Activated CD8-positive, alpha-beta memory T cell treated with anti-CD3 and anti-CD28 coated beads for 36 hours (primary cell): ENCODE measurements around the gene RAB3IL1. TPM values are rescaled to one million over a fixed set of nuclear protein-coding genes. Genes with fewer than 3 reads are reported as not detected.
"Not testable (repeated sequence)": the region's sequence is repeated elsewhere in the genome, so short reads cannot be mapped to it uniquely, and the experiment has no call there.

ENCODE experiments used
- CTCF ChIA-PET: fragments of 350-600 bp; sonication (Branson Sonifier 250); formaldehyde crosslinking; loops from one replicate; lab custom pipeline; 2021; ENCODE audit warnings: antibody characterized with exemption; lab: Charles Lee
- POLR2A ChIA-PET: fragments of 350-600 bp; sonication (Branson Sonifier 250); formaldehyde crosslinking; loops from one replicate; lab custom pipeline; 2021; ENCODE audit warnings: antibody characterized with exemption; lab: Charles Lee
- total RNA-seq, 2 experiments: library from RNA; stranded (reverse); gene quantifications; one replicate each; pipeline ENCODE4 v1.2.3, GENCODE V29; 2021

Gene RAB3IL1
- total RNA-seq, 2 experiments from 2014 or later = not detected

DNA sequence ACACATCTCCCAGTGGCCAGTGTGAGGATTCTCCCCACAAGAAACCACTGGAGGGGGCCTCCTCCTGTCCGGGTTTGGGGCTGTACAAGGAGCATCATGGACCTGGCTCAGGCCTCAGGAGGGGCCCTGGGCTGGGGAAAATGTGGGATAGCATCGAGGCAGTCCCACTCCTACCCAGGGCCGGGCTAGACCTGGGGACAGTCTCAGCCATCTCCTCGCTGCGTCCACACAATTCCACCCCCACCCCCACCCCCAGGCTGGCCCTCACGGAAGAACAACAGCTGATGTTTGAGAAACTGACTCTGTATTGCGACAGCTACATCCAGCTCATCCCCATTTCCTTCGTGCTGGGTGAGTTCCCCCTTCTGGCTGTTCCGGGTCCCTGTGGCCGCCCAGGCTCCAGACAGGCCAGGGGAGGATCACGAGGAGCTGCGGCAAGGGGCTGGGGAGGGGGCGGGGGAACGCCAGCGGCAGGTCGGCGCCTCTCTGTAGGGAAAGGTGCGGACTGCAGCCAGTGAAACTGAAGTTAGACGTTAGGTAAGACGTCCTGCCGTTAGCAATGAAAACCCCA, 37.6 kb upstream of the RAB3IL1 start:
- ChIA-PET CTCF (interaction anchor here (0.6 kb wide), 1 partner anchor 55 kb away, joined by 5 read pairs; no protein-coding TSS in a partner anchor), POLR2A (interaction anchor here (0.6 kb wide), 1 partner anchor 39 kb away, joined by 5 read pairs; no protein-coding TSS in a partner anchor)

DNA sequence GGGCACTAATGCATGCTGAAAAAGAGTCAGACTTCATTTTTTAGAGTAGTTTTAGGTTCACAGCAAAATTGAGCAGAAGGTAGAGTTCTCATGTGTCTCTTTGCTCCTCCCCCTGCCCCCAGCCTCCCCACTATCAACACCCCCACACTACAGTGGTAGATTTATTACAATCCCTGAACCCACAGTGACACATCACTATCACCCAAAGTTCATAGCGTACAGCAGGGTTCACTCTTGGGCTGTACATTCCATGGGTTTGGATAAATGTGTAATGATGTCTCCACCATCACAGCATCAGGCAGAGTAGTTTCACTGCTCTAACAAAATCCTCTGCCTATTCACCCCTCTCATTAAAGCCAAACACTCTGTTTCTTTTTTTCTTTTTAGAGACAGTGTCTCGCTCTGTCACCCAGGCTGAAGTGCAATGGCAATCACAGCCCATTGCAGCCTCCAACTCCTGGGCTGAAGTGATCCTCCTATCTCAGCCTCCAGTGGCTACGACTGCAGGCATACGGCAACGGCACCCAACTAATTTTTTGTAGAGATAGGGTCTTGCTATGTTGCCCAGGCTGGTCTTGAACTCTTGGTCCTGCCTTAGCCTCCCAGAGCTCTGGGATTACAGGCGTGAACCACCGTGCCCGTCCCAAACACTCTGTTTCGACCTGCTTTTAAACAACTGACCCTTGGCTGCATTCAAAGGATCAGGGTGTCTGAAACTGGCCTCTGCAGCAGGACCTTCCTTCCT, 36.9 kb upstream of the RAB3IL1 start:
- CTCF ChIA-PET = no interaction called here

DNA sequence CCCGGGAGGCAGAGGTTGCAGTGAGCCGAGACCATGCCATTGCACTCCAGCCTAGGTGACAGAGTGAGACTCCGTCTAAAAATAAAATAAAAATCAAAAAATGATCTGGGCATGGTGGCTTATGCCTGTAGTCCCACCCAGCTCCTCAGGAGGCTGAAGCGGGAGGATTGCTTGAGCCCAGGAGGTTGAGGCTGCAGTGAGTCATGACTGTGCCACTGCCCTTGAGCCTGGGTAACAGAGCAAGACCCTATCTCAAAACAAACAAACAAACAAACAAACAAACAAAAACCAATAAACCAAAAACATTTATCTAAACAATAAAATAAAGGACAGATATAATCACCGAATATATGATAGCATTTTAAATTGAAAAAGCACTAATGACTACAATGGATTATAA, 36.3 kb upstream of the RAB3IL1 start:
- POLR2A ChIA-PET, CTCF ChIA-PET: not testable (repeated sequence)

More for the DNA sequence above, 36.9 kb upstream of the RAB3IL1 start:
- POLR2A ChIA-PET = no interaction called here

DNA sequence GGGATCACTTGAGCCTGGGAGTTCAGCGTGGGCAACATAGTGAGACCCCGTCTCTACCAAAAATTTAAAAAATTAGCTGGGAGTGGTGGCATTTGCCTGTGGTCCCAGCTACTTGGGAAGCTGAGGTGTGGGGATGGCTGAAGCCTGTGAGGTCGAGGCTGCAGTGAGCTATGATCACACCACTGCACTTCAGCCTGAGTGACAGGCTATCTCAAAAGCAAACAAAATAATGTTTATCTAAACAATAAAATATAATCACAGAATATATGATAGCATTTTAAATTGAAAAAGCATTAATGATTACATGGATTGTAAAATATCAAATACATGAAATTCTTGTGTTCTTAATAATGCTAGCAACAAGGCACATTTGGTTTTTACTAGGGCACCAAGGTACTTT, 35.5 kb upstream of the RAB3IL1 start:
- ChIA-PET POLR2A (no interaction called here), CTCF (interaction anchor here (0.9 to 1.0 kb wide), 2 partner anchors 53 to 82 kb away, joined by 4 read pairs; no protein-coding TSS in a partner anchor)

- ChIA-PET POLR2A (no interaction called here), CTCF (interaction anchor here (0.6 to 7.6 kb wide), 4 partner anchors 53 to 203 kb away, joined by 3 to 92 read pairs (median 4); no protein-coding TSS in a partner anchor)
These were observed 34.2 kb upstream of the RAB3IL1 start for GRCh38 chr11:61951484-61952135.

DNA sequence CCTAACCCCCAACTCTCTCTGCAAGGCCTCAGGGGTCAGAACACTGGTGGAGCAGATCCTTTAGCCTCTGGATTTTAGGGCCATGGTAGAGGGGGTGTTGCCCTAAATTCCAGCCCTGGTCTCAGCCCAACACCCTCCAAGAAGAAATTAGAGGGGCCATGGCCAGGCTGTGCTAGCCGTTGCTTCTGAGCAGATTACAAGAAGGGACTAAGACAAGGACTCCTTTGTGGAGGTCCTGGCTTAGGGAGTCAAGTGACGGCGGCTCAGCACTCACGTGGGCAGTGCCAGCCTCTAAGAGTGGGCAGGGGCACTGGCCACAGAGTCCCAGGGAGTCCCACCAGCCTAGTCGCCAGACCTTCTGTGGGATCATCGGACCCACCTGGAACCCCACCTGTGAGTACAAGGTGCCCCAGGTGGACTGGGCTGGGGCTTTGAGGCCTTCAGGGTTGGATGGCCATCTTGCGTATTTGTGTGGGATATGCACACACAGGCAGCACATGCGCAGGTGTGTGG, 32.7 kb upstream of the RAB3IL1 start, which contains the start of gene BEST1:
Gene BEST1, plus strand, starts transcription at position 317 of the 513 bp plus-strand sequence. CDS start 1,456 bp downstream, outside the sequence.
- POLR2A ChIA-PET = no interaction called here
- CTCF ChIA-PET = interaction anchor here (0.5 to 7.6 kb wide), 5 partner anchors 51 to 217 kb away, joined by 3 to 92 read pairs (median 5); no protein-coding TSS in a partner anchor

DNA sequence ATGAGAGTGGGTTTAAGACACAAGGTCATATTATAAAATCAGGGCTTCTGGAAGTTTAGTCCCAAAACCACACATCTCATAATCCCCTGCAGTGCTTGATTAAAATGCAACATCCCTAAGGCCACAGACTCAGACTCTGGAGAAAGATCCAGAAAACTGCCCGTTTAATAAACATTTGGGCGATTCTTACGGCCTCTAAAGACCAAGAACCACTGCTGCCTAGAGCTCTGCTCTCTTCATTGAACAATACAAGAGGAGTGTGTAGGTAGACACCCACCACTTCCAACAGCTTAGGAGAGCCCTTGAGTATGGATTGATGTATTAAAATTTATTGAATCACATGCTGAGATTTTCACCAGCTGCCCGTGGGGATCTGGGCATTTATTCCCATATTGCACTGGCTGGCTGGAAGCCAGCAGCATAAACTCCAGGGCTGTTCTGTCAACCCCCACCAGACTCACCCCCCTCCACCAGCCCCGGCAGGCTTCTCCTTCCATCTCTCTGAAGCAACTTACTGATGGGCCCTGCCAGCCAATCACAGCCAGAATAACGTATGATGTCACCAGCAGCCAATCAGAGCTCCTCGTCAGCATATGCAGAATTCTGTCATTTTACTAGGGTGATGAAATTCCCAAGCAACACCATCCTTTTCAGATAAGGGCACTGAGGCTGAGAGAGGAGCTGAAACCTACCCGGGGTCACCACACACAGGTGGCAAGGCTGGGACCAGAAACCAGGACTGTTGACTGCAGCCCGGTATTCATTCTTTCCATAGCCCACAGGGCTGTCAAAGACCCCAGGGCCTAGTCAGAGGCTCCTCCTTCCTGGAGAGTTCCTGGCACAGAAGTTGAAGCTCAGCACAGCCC, 32.0 kb upstream of the RAB3IL1 start:
- ChIA-PET POLR2A (no interaction called here), CTCF (interaction anchor here (0.8 to 7.6 kb wide), 6 partner anchors 51 to 216 kb away, joined by 3 to 92 read pairs (median 4); no protein-coding TSS in a partner anchor)

DNA sequence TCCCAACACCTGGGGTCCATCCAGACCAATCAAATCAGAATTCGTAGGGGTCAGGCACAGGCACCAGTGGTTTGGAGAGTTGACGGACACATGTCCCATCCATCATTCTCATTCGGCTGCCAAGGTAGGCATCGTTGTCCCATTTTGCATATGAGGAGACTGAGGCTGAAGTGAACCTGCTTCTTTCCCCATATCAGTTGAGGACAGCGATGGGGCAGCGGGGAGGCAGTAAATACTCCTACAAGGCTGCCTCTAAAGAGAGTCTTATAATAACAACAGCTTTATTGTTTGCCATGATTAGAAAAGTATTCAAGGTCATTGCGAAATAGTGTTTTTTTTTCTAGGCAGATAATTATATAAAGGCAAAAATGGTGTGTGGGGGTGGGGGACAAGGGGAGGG, 31.1 kb upstream of the RAB3IL1 start:
- POLR2A ChIA-PET = no interaction called here
- CTCF ChIA-PET = interaction anchor here (0.6 to 7.6 kb wide), 18 partner anchors 8 to 160 kb away, joined by 3 to 92 read pairs (median 3); partner anchors contain the start of gene FTH1

GRCh38 chr11:61947486-61948210, 30.3 kb upstream of the RAB3IL1 start:
- ChIA-PET CTCF (interaction anchor here (0.6 to 7.6 kb wide), 28 partner anchors 9 to 439 kb away, joined by 3 to 92 read pairs (median 3); partner anchors contain the start of genes FADS1 and FTH1), POLR2A (interaction anchor here (0.6 kb wide), 1 partner anchor 21 kb away, joined by 3 read pairs; no protein-coding TSS in a partner anchor)

DNA sequence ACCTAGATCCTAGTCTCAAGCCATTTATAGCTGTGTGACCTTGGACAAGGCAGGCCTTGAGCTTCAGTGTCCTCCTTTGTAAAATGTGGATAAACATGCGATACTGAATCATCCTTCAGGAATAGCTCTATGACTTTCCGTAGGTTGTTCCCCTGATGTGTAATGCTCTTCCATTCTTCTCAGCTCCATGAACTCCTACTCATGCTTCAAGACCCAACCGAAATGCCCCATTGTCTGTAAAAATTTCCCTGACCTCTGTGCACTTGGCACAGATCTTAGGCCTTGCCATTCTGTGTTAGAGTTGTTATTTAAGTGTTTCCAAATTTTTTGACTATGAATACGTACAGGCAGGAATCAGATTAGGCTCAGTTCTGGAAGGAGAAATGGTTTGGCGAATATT, 29.5 kb upstream of the RAB3IL1 start:
- POLR2A ChIA-PET = no interaction called here

GRCh38 chr11:61945191-61945590, 27.8 kb upstream of the RAB3IL1 start:
- ChIA-PET CTCF (interaction anchor here (3.9 to 7.6 kb wide), 2 partner anchors 47 to 137 kb away, joined by 32 to 92 read pairs; no protein-coding TSS in a partner anchor), POLR2A (no interaction called here)

More for the DNA sequence above, 29.5 kb upstream of the RAB3IL1 start:
- CTCF ChIA-PET = interaction anchor here (0.6 to 7.6 kb wide), 15 partner anchors 10 to 263 kb away, joined by 3 to 92 read pairs (median 3); partner anchors contain the start of genes FADS1 and FTH1

- POLR2A ChIA-PET = no interaction called here
- CTCF ChIA-PET = no interaction called here
These were observed 23.1 kb upstream of the RAB3IL1 start for GRCh38 chr11:61940466-61940865.

- POLR2A ChIA-PET = no interaction called here
- CTCF ChIA-PET = interaction anchor here (1.5 kb wide), 1 partner anchor 11 kb away, joined by 4 read pairs; no protein-coding TSS in a partner anchor
These were observed 18.5 kb upstream of the RAB3IL1 start for GRCh38 chr11:61935861-61936260.

DNA sequence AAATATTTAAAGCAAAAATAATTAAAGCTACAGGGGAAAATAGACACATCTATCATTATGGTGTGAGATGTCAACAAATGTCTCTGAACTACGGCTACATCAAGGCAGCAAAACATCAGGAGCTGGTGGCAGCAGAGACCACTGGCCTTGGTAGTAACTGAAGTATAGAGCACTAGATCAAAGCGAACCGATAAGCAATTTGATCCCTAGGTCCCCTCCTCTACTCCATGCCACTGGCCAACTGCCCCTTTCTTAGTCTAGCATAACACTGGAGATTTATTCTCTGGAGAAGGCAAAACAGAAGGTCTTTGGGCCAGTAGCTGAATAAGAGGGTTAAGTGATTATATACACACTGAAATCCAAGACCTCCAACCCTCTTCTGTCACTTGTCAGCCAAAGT, 13.6 kb upstream of the RAB3IL1 start:
- POLR2A ChIA-PET = no interaction called here
- CTCF ChIA-PET = interaction anchor here (1.0 kb wide), 1 partner anchor 17 kb away, joined by 3 read pairs; no protein-coding TSS in a partner anchor

GRCh38 chr11:61928606-61929005, 11.2 kb upstream of the RAB3IL1 start:
- ChIA-PET POLR2A (no interaction called here), CTCF (interaction anchor here (1.2 kb wide), 1 partner anchor 154 kb away, joined by 3 read pairs; no protein-coding TSS in a partner anchor)

GRCh38 chr11:61927501-61927900, 10.1 kb upstream of the RAB3IL1 start:
- CTCF ChIA-PET = no interaction called here

GRCh38 chr11:61926235-61926634, 8.9 kb upstream of the RAB3IL1 start:
- CTCF ChIA-PET = no interaction called here

More at GRCh38 chr11:61927501-61927900, 10.1 kb upstream of the RAB3IL1 start:
- POLR2A ChIA-PET = no interaction called here

More at GRCh38 chr11:61926235-61926634, 8.9 kb upstream of the RAB3IL1 start:
- POLR2A ChIA-PET = no interaction called here
